ENCODE data around the gene GRIA3. TPM values are rescaled to one million over a fixed set of nuclear protein-coding genes. Genes with fewer than 3 reads are reported as not detected.
A peak's percentile ranks its signal among the peaks of the same experiment; 100 is the strongest.
"Not testable (repeated sequence)": the region's sequence is repeated elsewhere in the genome, so short reads cannot be mapped to it uniquely, and the experiment has no call there.

Gene GRIA3
- polyA plus RNA-seq, 1 donor: 1.7 TPM

GRCh38 chrX:123358457-123358856, 174.4 kb downstream of the GRIA3 start:
- DNase-seq: no peak

GRCh38 chrX:123361371-123361770, 177.3 kb downstream of the GRIA3 start:
- DNase-seq: no peak

DNA sequence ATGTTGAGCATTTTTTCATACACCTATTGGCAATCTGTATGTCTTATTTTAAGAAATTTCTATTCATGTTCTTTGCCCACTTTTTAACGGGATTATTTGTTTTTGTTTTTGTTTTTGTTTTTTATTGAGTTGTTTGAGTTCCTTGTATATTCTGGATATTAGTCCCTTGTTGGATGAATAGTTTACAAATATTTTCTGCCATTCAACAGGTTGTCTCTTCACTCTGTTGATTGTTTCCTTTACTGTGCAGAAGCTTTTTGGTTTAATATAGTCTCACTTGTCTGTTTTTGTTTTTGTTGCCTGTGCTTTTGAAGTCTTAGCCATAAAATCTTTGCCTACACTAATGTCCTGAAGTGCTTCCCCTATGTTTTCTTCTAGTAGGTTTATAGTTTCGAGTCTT, 202.1 kb downstream of the GRIA3 start:
- DNase-seq: not testable (repeated sequence)

DNA sequence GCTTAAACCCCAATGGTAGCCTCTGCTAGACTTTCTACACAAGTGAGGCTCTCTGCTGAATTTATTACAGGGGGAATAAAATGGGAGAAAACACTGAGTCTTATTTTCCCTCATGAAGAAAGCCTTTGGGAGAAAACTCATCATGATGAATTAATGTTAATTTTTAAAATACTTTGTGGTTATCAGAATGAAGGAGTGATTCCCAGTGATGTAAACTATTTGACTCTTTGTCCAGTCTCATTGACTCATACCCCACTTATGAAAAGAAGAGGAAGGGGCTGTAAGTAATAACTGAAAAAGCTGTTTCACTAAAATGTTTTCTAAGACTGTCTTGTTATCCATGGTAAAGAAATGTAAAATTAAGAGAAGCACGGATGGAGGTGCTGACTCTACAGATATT, 208.8 kb downstream of the GRIA3 start:
- DNase-seq: no peak

- no peak for DNase-seq
Observed at GRCh38 chrX:123399709-123400108, 215.6 kb downstream of the GRIA3 start.

DNA sequence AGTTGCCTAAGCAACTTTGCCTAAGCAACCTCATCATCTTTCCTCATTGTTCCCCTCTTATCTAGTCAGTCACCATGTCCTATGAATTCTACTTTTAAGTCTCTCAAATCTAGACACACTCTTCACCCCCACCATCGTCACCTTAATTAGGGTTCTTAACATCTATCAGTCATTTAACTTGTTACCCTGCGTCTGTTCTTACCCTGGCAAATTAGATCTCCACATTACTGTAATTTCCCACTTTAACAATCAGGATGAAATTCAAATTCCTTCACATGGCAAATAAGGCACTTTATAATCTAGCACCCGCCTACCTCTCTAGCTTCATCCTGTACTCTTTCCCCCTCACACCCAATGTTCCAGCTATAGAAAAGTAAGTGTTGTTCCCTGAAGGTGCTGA, 221.2 kb downstream of the GRIA3 start:
- no peak for DNase-seq

- no peak for DNase-seq
Observed at GRCh38 chrX:123408821-123409737, 225.0 kb downstream of the GRIA3 start.

- DNase-seq: peak; percentile 18
Observed at GRCh38 chrX:123422875-123423274, 238.8 kb downstream of the GRIA3 start.

GRCh38 chrX:123424546-123424945, 240.5 kb downstream of the GRIA3 start:
- DNase-seq: no peak

- no peak for DNase-seq
Observed at GRCh38 chrX:123425471-123425870, 241.4 kb downstream of the GRIA3 start.

DNA sequence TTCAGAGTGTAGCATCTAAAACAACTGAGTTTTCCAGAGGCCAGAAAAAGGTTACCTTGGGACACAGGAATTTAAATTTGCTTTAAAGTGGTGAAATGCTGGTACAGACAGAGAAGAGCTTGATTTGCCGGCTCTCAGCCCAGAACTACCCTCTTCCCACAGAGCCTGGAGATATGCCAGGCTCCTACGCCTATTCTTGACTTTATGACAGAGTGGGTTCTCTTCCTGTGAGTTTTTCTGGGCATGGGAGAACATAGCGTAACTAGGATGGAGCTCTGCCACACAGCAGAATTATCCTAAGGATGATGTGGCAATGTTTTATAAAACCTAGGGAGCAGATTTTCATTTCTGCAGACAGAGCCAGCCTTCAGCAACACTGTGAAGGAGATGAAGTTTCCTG, 241.8 kb downstream of the GRIA3 start:
- DNase-seq: no peak

DNA sequence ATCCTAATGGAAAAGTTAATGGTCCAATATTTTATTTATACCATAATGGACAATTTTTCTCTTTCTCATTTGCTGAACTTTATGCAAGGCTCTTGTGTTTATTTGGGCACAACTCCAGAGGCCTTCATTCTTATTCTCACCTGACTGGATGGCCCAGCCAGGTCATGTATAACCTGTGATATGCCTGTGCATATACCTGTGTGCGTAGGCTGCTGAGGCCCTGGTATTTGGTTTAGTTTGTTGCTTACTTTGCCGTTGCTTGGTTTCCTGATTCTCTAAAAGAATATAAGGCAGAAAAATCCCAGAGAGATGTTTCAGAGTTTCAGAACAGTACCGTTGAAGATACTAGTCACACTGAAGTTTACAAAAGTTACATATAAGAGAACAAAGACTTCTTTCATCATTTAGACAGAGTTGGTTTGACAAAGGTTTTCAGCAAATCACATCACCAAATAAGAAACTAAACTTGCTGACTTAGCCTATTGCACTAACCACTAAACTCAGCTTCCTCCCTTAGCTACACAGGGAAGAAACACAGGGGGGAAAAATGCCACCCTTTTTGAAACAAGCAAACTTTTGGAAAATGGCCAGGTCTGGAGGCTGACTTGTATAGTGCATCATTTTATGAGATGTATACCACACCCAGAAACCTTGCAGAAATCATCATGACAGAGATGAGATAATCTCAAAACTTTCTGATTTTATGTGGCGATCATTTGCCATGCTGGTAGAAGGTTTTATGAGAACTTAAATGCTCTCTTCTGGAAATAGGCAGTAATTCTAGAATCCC, 248.5 kb downstream of the GRIA3 start:
- DNase-seq: no peak

- DNase-seq: no peak
Observed at GRCh38 chrX:123436512-123437136, 252.5 kb downstream of the GRIA3 start.

DNA sequence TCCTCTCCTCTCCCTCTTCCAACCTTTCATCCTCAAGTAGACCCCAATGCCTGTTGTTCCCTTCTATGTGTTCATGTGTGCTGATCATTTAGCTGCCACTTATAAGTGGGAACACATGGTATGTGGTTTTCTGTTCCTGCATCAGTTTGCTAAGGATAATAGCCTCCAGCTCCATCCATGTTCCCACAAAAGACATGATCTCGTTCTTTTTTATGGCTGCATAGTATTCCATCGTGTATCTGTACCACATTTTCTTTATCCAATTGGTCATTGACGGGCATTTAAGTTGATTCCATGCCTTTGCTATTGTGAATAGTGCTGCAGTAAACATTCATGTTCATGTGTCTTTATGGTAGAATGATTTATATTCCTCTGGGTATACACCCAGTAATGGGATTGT, 255.8 kb downstream of the GRIA3 start:
- DNase-seq: not testable (repeated sequence)

GRCh38 chrX:123442764-123443163, 258.7 kb downstream of the GRIA3 start:
- DNase-seq: no peak

GRCh38 chrX:123447506-123447905, 263.4 kb downstream of the GRIA3 start:
- DNase-seq: no peak

GRCh38 chrX:123449335-123449734, 265.3 kb downstream of the GRIA3 start:
- no peak for DNase-seq

- no peak for DNase-seq
Observed at GRCh38 chrX:123450222-123450621, 266.1 kb downstream of the GRIA3 start.

GRCh38 chrX:123454712-123455431, 270.8 kb downstream of the GRIA3 start:
- DNase-seq: no peak

DNA sequence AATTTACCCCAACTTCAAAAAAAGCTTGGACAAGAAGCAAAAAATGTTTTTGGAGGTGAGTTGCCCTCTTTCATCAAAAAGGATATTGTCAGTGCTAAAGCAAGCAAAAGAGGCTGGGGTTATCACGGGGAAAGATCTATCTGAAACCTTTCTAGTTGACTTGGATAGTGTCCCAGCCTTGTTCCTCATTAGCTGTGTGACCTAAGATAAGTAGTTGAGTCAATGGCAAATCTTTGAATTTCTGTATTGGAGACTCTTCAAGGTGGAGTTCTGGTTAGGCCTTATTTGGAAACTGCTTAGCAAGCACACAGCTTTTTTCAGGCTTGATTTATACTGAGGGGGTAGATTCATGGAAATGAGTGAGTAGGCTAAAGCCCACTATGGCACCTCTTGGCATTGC, 271.6 kb downstream of the GRIA3 start:
- DNase-seq: no peak

DNA sequence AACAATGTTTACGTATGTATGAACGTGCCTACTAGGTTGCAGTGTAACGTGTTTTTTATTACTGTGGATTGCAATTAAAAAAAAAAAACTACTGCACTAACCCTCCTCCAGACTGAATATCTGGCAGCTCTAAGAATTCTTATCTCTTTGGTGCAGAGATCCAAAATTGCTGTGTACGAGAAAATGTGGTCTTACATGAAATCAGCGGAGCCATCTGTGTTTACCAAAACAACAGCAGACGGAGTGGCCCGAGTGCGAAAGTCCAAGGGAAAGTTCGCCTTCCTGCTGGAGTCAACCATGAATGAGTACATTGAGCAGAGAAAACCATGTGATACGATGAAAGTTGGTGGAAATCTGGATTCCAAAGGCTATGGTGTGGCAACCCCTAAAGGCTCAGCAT, 280.6 kb downstream of the GRIA3 start:
- DNase-seq: no peak

GRCh38 chrX:123468481-123468880, 284.4 kb downstream of the GRIA3 start:
- no peak for DNase-seq
